Vagina (tissue), 2 donors: Measurements from ENCODE around the gene NDUFB10.

ENCODE experiments used
- CTCF ChIP-seq, 3 experiments: fragments of 450-650 bp in 2 of 3; fragments of 200-600 bp in 1 of 3; sonication (generic) in 1 of 3; IDR thresholded peaks; one replicate each; pipeline ENCODE4 v1.5.1; 2017 to 2019; ENCODE audit warnings: antibody characterized with exemption in 3 of 3, mild to moderate bottlenecking in 2 of 3, moderate library complexity in 2 of 3
- POLR2A ChIP-seq, 2 donors: fragments of 450-650 bp; IDR thresholded peaks; one replicate each; pipeline ENCODE4 v1.6.1; 2017; ENCODE audit warnings: antibody characterized with exemption in 2 of 2, mild to moderate bottlenecking in 2 of 2, moderate library complexity in 2 of 2
- POLR2AphosphoS5 ChIP-seq, 2 donors: sonication (generic); formaldehyde crosslinking; IDR thresholded peaks; one replicate each; pipeline ENCODE4 v1.9.0; 2017; ENCODE audit warnings: antibody characterized with exemption in 2 of 2, mild to moderate bottlenecking in 2 of 2, low read depth in 1 of 2; ENCODE audit not compliant: insufficient read depth in 1 of 2

GRCh38 chr16:2001456-2002355, 42.4 kb downstream of the NDUFB10 start:
- TF ChIP-seq CTCF (IDR thresholded peaks at IDR 0.05), result no peak
- TF ChIP-seq POLR2A (IDR thresholded peaks at IDR 0.05), result no peak
- no peak for TF ChIP-seq POLR2AphosphoS5 (IDR thresholded peaks at IDR 0.05; ENCODE audit: insufficient read depth in 1 of 2, low read depth in 1 of 2)
